Activated CD8-positive, alpha-beta memory T cell treated with anti-CD3 and anti-CD28 coated beads for 1 hour (primary cell): ENCODE measurements around the gene PAMR1.

Experiments used
- DNase-seq, 2 donors: peaks; one replicate each; pipeline ENCODE4 v3.0.0-alpha.2; 2020; ENCODE audit warnings: low read depth in 1 of 2; ENCODE audit errors: extremely low read depth in 1 of 2

PAMR1 gene

GRCh38 chr11:35507688-35508087 is 17.7 kb downstream of the PAMR1 start:
- DNase-seq, result no peak

GRCh38 chr11:35501776-35502175 is 23.6 kb downstream of the PAMR1 start:
- no peak for DNase-seq

GRCh38 chr11:35500744-35501143 is 24.7 kb downstream of the PAMR1 start:
- no peak for DNase-seq

GRCh38 chr11:35496416-35496815 is 29.0 kb downstream of the PAMR1 start:
- no peak for DNase-seq

GRCh38 chr11:35494957-35495490 is 30.4 kb downstream of the PAMR1 start:
- DNase-seq, result no peak

- no peak for DNase-seq
Measured at GRCh38 chr11:35491231-35491871, 34.1 kb downstream of the PAMR1 start.

- no peak for DNase-seq
Measured at GRCh38 chr11:35488117-35488516, 37.3 kb downstream of the PAMR1 start.

- no peak for DNase-seq
Measured at GRCh38 chr11:35487532-35488078, 37.8 kb downstream of the PAMR1 start.

GRCh38 chr11:35486934-35487333 is 38.5 kb downstream of the PAMR1 start:
- DNase-seq, result no peak

GRCh38 chr11:35486446-35486845 is 39.0 kb downstream of the PAMR1 start:
- no peak for DNase-seq

GRCh38 chr11:35485656-35486322 is 39.6 kb downstream of the PAMR1 start:
- DNase-seq, result peak; percentile 19 to 49

- no peak for DNase-seq
Measured at GRCh38 chr11:35484435-35484834, 41.0 kb downstream of the PAMR1 start.

- DNase-seq, result no peak
Measured at GRCh38 chr11:35483131-35483820, 42.1 kb downstream of the PAMR1 start.

GRCh38 chr11:35479731-35480130 is 45.7 kb downstream of the PAMR1 start:
- DNase-seq, result no peak

GRCh38 chr11:35478471-35479091 is 46.8 kb downstream of the PAMR1 start:
- no peak for DNase-seq

GRCh38 chr11:35477901-35478300 is 47.5 kb downstream of the PAMR1 start:
- DNase-seq, result no peak

GRCh38 chr11:35474688-35475087 is 50.7 kb downstream of the PAMR1 start:
- no peak for DNase-seq

- no peak for DNase-seq
Measured at GRCh38 chr11:35473795-35474374, 51.5 kb downstream of the PAMR1 start.

- DNase-seq, result no peak
Measured at GRCh38 chr11:35470616-35471015, 54.8 kb downstream of the PAMR1 start.

GRCh38 chr11:35466058-35466457 is 59.4 kb downstream of the PAMR1 start:
- no peak for DNase-seq

GRCh38 chr11:35464308-35464707 is 61.1 kb downstream of the PAMR1 start:
- DNase-seq, result no peak
